GM12873 (cell line): ENCODE measurements around the gene IFRD2.

Experiments
- CTCF ChIP-seq: IDR thresholded peaks from 2 replicates; pipeline ENCODE4 v1.5.1; 2012; ENCODE audit warnings: low read depth, mild to moderate bottlenecking, moderate library complexity, low read length, control low read depth; ENCODE audit not compliant: insufficient read depth; ENCODE audit errors: missing control alignments

Gene IFRD2

GRCh38 chr3:50249457-50249856 is 42.8 kb downstream of the IFRD2 start:
- no peak for TF ChIP-seq CTCF

- no peak for TF ChIP-seq CTCF
These were observed 43.8 kb downstream of the IFRD2 start for GRCh38 chr3:50248387-50248786.

GRCh38 chr3:50246517-50246954 is 45.7 kb downstream of the IFRD2 start:
- TF ChIP-seq CTCF = no peak

GRCh38 chr3:50245831-50246516 is 46.3 kb downstream of the IFRD2 start:
- TF ChIP-seq CTCF = peak; percentile 97

- TF ChIP-seq CTCF = no peak
These were observed 46.9 kb downstream of the IFRD2 start for GRCh38 chr3:50245251-50245745.

- no peak for TF ChIP-seq CTCF
These were observed 48.7 kb downstream of the IFRD2 start for GRCh38 chr3:50243543-50243895.

GRCh38 chr3:50242851-50243542 is 49.2 kb downstream of the IFRD2 start:
- TF ChIP-seq CTCF = no peak
